Liver (tissue), 9 donors: ENCODE data around the gene CHAC1. TPM values are rescaled to one million over a fixed set of nuclear protein-coding genes. Genes with fewer than 3 reads are reported as not detected.

Experiments used
- DNase-seq: peaks from one replicate; pipeline ENCODE4 v3.0.0-alpha.2; 2017; ENCODE audit warnings: low spot score
- H3K27ac ChIP-seq, 2 donors: one replicate each; pipeline ENCODE4 v1.7.0; 2013; ENCODE audit warnings: inconsistent platforms in 2 of 2, low read length in 2 of 2, control low read depth in 1 of 2, low read depth in 1 of 2, mild to moderate bottlenecking in 1 of 2
- H3K27me3 ChIP-seq, 4 donors: one replicate each; pipeline versions ENCODE4 v1.6.1 to v1.7.0; 2013; ENCODE audit warnings: low read length in 3 of 4, inconsistent platforms in 1 of 4, mild to moderate bottlenecking in 1 of 4, moderate library complexity in 1 of 4; ENCODE audit not compliant: control insufficient read depth in 4 of 4, insufficient read depth in 4 of 4
- H3K36me3 ChIP-seq, 4 donors: one replicate each; pipeline versions ENCODE4 v1.6.1 to v1.7.0; 2013; ENCODE audit warnings: low read length in 3 of 4, mild to moderate bottlenecking in 3 of 4, low read depth in 1 of 4, moderate library complexity in 1 of 4; ENCODE audit not compliant: control insufficient read depth in 4 of 4, insufficient read depth in 3 of 4
- H3K4me1 ChIP-seq, 4 donors: one replicate each; pipeline versions ENCODE4 v1.6.1 to v1.7.0; 2013; ENCODE audit warnings: low read length in 3 of 4, mild to moderate bottlenecking in 3 of 4, moderate library complexity in 1 of 4; ENCODE audit not compliant: control insufficient read depth in 4 of 4, insufficient read depth in 4 of 4
- H3K4me3 ChIP-seq, 3 donors: one replicate each; pipeline versions ENCODE4 v1.6.1 to v1.7.0; 2013; ENCODE audit warnings: low read length in 3 of 3, control low read depth in 1 of 3, low read depth in 1 of 3, mild to moderate bottlenecking in 1 of 3
- H3K9ac ChIP-seq, 2 donors: one replicate each; pipeline ENCODE4 v1.7.0; 2013; ENCODE audit warnings: low read length in 2 of 2, mild to moderate bottlenecking in 2 of 2, moderate library complexity in 2 of 2, control low read depth in 1 of 2, low read depth in 1 of 2
- H3K9me3 ChIP-seq, 4 donors: one replicate each; pipeline versions ENCODE4 v1.6.1 to v1.7.0; 2013; ENCODE audit warnings: low read length in 3 of 4; ENCODE audit not compliant: control insufficient read depth in 4 of 4
- CTCF ChIP-seq: fragments of 150-350 bp; IDR thresholded peaks from 2 replicates; pipeline ENCODE4 v1.5.1; 2017; ENCODE audit warnings: improper control_type of control experiment, low read depth, low read length; ENCODE audit not compliant: missing input control
- EGR1 ChIP-seq, 2 donors: IDR thresholded peaks; 2 replicates each; pipeline ENCODE4 v1.6.1; 2016 to 2018; ENCODE audit warnings: antibody characterized with exemption in 2 of 2, low read depth in 2 of 2
- FOXA1 ChIP-seq: IDR thresholded peaks from 2 replicates; pipeline ENCODE4 v1.6.1; 2016; ENCODE audit warnings: antibody characterized with exemption
- FOXA2 ChIP-seq: IDR thresholded peaks from 2 replicates; pipeline ENCODE4 v1.6.1; 2016; ENCODE audit warnings: antibody characterized with exemption
- GABPA ChIP-seq, 2 donors: IDR thresholded peaks in 1 of 2; conservative IDR thresholded peaks in 1 of 2; 2 replicates each; pipeline ENCODE4 v1.6.1; 2016; ENCODE audit warnings: antibody characterized with exemption in 2 of 2, mild to moderate bottlenecking in 1 of 2, moderate library complexity in 1 of 2
- HNF4A ChIP-seq, 2 donors: conservative IDR thresholded peaks; 2 replicates each; pipeline ENCODE4 v1.6.1; 2016; ENCODE audit warnings: antibody characterized with exemption in 2 of 2, mild to moderate bottlenecking in 2 of 2
- HNF4G ChIP-seq: IDR thresholded peaks from 2 replicates; pipeline ENCODE4 v1.6.1; 2016; ENCODE audit warnings: antibody characterized with exemption
- JUND ChIP-seq, 2 donors: IDR thresholded peaks; 2 replicates each; pipeline ENCODE4 v1.6.1; 2016; ENCODE audit warnings: antibody characterized with exemption in 2 of 2
- NR2F2 ChIP-seq: IDR thresholded peaks from 2 replicates; pipeline ENCODE4 v1.6.1; 2016; ENCODE audit warnings: antibody characterized with exemption
- RAD21 ChIP-seq, 2 donors: IDR thresholded peaks; 2 replicates each; pipeline ENCODE4 v1.6.1; 2016; ENCODE audit warnings: antibody characterized with exemption in 2 of 2, mild to moderate bottlenecking in 2 of 2
- RXRA ChIP-seq, 2 donors: IDR thresholded peaks; 2 replicates each; pipeline ENCODE4 v1.6.1; 2017 to 2018; ENCODE audit warnings: antibody characterized with exemption in 2 of 2, mild to moderate bottlenecking in 1 of 2
- SP1 ChIP-seq: IDR thresholded peaks from 2 replicates; pipeline ENCODE4 v1.6.1; 2018; ENCODE audit warnings: antibody characterized with exemption, mild to moderate bottlenecking
- TAF1 ChIP-seq: conservative IDR thresholded peaks from 2 replicates; pipeline ENCODE4 v1.6.1; 2016; ENCODE audit warnings: antibody characterized with exemption, mild to moderate bottlenecking
- YY1 ChIP-seq: IDR thresholded peaks from 2 replicates; pipeline ENCODE4 v1.6.1; 2016; ENCODE audit warnings: antibody characterized with exemption, mild to moderate bottlenecking
- WGBS: extraction: QIAGEN DNeasy Blood & Tissue Kit; methylation state at CpG from one replicate; pipeline ENCODE4 v1.1.7; 2013; 5-methylcytosine and 5-hydroxymethylcytosine counted together
- polyA plus RNA-seq, 2 donors: library from polyadenylated mRNA; stranded (reverse) in 1 of 2; unstranded in 1 of 2; fragments of 200-250 nt in 1 of 2; fragments of >200 nt in 1 of 2; fragmentation: Nextera tagmentation in 1 of 2; extraction: Ambion mirVana in 1 of 2; gene quantifications; one replicate each; pipeline versions ENCODE4 v1.2.1 to v1.2.3, GENCODE V29; 2013 to 2015
- total RNA-seq, 2 donors: library from RNA; depleted of rRNA; stranded (reverse); fragments of >200 nt; gene quantifications; one replicate each; pipeline ENCODE4 v1.2.3, GENCODE V29; 2014
- TF ChIP-seq, protein P1 (sequence below): IDR thresholded peaks from 2 replicates; pipeline ENCODE4 v1.6.1; 2016; ENCODE audit warnings: antibody characterized with exemption
- TF ChIP-seq, protein P2 (sequence below): IDR thresholded peaks from 2 replicates; pipeline ENCODE4 v1.6.1; 2016; ENCODE audit warnings: antibody characterized with exemption
- TF ChIP-seq, protein P3 (sequence below): IDR thresholded peaks from 2 replicates; pipeline ENCODE4 v1.6.1; 2016; ENCODE audit warnings: antibody characterized with exemption
- donor health status: healthy.
- donor health status: healthy.
- donor health status: healthy.
- donor health status: healthy.
- donor health status: healthy.

The CHAC1 gene
- total and polyA plus RNA-seq, 4 donors: 0.19 to 3.5 (median 1.1) TPM

GRCh38 chr15:40943764-40944365 lies 9.4 kb upstream of the CHAC1 start:
- TF ChIP-seq, protein P1, sequence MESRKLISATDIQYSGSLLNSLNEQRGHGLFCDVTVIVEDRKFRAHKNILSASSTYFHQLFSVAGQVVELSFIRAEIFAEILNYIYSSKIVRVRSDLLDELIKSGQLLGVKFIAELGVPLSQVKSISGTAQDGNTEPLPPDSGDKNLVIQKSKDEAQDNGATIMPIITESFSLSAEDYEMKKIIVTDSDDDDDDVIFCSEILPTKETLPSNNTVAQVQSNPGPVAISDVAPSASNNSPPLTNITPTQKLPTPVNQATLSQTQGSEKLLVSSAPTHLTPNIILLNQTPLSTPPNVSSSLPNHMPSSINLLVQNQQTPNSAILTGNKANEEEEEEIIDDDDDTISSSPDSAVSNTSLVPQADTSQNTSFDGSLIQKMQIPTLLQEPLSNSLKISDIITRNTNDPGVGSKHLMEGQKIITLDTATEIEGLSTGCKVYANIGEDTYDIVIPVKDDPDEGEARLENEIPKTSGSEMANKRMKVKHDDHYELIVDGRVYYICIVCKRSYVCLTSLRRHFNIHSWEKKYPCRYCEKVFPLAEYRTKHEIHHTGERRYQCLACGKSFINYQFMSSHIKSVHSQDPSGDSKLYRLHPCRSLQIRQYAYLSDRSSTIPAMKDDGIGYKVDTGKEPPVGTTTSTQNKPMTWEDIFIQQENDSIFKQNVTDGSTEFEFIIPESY: no peak
- TF ChIP-seq HNF4A (conservative IDR thresholded peaks at IDR 0.05) (no peak), NR2F2 (no peak)
- no peak overlapping the region for H3K4me3 ChIP-seq
- 96% methylated on average over 9 of the region's 9 CpGs for WGBS
- no peaks in the 10 kb centered on the region for H3K9me3 ChIP-seq
- no peaks in the 10 kb centered on the region for H3K36me3 ChIP-seq
- no peak overlapping the region for H3K27ac ChIP-seq
- no peak overlapping the region for H3K9ac ChIP-seq
- DNase-seq: no peak
- H3K27me3 ChIP-seq: no peaks in the 10 kb centered on the region
- H3K4me1 ChIP-seq: peaks cover 8 to 31% (median 22%) of the 10 kb centered on the region in 4 donors

DNA sequence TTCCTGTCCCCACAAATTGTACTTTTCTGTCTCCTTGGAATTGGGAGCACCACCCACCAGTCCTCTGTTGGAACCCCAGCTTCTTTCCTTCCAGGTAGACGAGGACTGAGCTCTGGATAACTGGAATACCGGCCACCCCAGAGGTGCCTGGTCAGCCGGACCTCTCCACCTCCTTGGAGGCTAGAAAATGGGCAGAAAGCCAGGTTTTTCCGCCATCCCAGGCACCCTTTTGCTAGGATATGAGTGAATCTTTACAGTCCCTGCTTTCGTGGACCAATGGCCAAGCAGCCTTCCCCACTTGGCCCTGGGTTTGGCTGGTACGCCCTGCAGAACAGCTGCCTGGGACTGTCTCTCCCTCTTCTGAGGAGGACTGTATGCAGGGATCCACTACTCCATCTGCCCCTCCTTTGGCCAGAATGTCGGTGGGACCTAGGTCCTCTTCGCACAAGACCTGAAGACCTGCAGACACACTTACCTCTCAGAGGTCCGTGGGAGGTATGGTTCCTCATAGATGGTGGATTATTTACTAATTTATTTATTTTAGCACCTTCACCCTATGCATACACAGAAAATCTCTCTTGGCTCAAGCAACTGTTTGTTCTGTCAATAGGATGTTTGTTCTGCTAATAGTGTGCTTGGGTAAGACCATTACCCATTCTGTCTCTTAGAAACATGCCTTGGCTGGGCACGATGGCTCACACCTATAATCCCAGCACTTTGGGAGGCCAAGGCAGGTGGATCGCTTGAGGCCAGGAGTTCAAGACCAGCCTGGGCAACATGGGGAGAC lies 8.6 kb upstream of the CHAC1 start:
- Histone ChIP-seq H3K4me3 (no peak overlapping the region), H3K27ac (no peak overlapping the region), H3K9me3 (no peaks in the 10 kb centered on the region), H3K9ac (no peak overlapping the region), H3K36me3 (no peaks in the 10 kb centered on the region), H3K27me3 (no peaks in the 10 kb centered on the region), H3K4me1 (peaks cover 10 to 38% (median 27%) of the 10 kb centered on the region in 4 donors)
- 69% methylated on average over 11 of the region's 11 CpGs for WGBS
- no peak for DNase-seq
- TF ChIP-seq FOXA2 (peak; percentile 32), RAD21 (IDR thresholded peaks at IDR 0.05) (no peak), SP1 (peak; percentile 19), HNF4A (conservative IDR thresholded peaks at IDR 0.05) (peak in 1 of 2 donors; percentile 11), FOXA1 (peak; percentile 9), GABPA (IDR thresholded peaks at IDR 0.05 in 1 of 2, conservative IDR thresholded peaks at IDR 0.05 in 1 of 2) (no peak)

DNA sequence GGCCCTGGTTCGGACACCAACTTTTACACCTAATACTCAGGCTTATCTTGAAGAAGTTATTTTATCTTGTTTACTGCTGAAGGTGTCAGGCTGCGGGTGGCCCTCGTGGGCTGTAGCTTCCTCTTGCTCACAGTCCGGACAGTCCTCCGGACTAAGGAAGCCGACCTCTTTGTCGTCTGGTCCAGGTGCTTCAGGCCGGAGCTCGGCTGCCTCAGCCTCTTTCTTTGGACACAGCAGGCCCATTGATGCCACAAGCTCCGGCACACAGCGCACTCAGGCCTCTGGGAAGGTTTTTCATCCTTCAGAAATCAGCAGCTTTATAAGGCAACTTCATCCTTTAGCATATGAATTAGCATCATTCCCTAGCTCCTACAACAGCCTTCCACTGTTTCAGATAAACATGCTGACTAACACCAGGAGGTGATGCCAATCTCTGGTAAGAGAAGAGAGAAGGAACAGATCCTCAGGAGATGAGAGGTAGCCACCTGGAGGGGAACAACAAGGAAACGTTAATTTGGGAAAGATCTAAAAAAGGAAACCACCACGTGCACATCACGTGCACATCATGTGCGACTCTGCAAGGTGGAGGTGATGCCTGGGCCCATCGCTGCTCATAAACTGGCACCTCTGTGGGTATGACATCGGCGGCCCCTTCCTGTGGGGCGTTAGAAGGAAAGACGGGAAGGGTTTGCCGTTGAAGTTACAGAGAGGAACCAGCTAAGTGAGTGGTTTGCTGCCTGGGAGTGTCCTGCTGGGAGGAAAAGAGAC lies 4.4 kb upstream of the CHAC1 start:
- 85% methylated on average over 21 of the region's 21 CpGs for WGBS
- no peak for DNase-seq
- H3K9me3 ChIP-seq: no peaks in the 10 kb centered on the region
- no peaks in the 10 kb centered on the region for H3K36me3 ChIP-seq
- peak overlapping the region; percentile 88 to 92 for H3K27ac ChIP-seq
- peaks cover 10 to 44% (median 32%) of the 10 kb centered on the region in 4 donors for H3K4me1 ChIP-seq
- H3K9ac ChIP-seq: no peak overlapping the region
- no peak overlapping the region for H3K4me3 ChIP-seq
- H3K27me3 ChIP-seq: no peaks in the 10 kb centered on the region
- TF ChIP-seq FOXA2 (no peak), JUND (IDR thresholded peaks at IDR 0.05) (no peak), HNF4A (conservative IDR thresholded peaks at IDR 0.05) (no peak), TAF1 (no peak), RXRA (IDR thresholded peaks at IDR 0.05) (no peak), EGR1 (IDR thresholded peaks at IDR 0.05; ENCODE audit: low read depth in 2 of 2) (no peak), HNF4G (no peak), GABPA (IDR thresholded peaks at IDR 0.05 in 1 of 2, conservative IDR thresholded peaks at IDR 0.05 in 1 of 2) (no peak), NR2F2 (no peak), SP1 (no peak), YY1 (no peak), FOXA1 (no peak), RAD21 (IDR thresholded peaks at IDR 0.05) (no peak), CTCF (no peak)
- TF ChIP-seq, protein P1: no peak
- TF ChIP-seq, protein P2, sequence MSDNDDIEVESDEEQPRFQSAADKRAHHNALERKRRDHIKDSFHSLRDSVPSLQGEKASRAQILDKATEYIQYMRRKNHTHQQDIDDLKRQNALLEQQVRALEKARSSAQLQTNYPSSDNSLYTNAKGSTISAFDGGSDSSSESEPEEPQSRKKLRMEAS: no peak
- TF ChIP-seq, protein P3, sequence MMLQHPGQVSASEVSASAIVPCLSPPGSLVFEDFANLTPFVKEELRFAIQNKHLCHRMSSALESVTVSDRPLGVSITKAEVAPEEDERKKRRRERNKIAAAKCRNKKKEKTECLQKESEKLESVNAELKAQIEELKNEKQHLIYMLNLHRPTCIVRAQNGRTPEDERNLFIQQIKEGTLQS: no peak
